ENCODE measurements around the gene SSH2. TPM values are rescaled to one million over a fixed set of nuclear protein-coding genes. Genes with fewer than 3 reads are reported as not detected.
"Not testable (repeated sequence)": the region's sequence is repeated elsewhere in the genome, so short reads cannot be mapped to it uniquely, and the experiment has no call there.

Gene SSH2
- total RNA-seq, 1 donor from 2014 or later: 9.8 TPM

GRCh38 chr17:29949696-29950095, 19.7 kb upstream of the SSH2 start:
- Histone ChIP-seq H3K4me3 (ENCODE audit: low read depth, low read length) (no peak overlapping the region), H3K27me3 (ENCODE audit: control insufficient read depth, insufficient read depth, low read length) (no peaks in the 10 kb centered on the region), H3K36me3 (ENCODE audit: control insufficient read depth, insufficient read depth, low read length) (no peaks in the 10 kb centered on the region)
- no peak for TF ChIP-seq CTCF (IDR thresholded peaks at IDR 0.05; ENCODE audit: insufficient read depth, low read length, poor library complexity, severe bottlenecking)
- no peak for DNase-seq (ENCODE audit: low read depth)

GRCh38 chr17:29948448-29949215, 18.6 kb upstream of the SSH2 start:
- Histone ChIP-seq H3K36me3 (ENCODE audit: control insufficient read depth, insufficient read depth, low read length) (no peaks in the 10 kb centered on the region), H3K27me3 (ENCODE audit: control insufficient read depth, insufficient read depth, low read length) (no peaks in the 10 kb centered on the region), H3K4me3 (ENCODE audit: low read depth, low read length) (no peak overlapping the region)
- DNase-seq (ENCODE audit: low read depth): no peak
- no peak for TF ChIP-seq CTCF (IDR thresholded peaks at IDR 0.05; ENCODE audit: insufficient read depth, low read length, poor library complexity, severe bottlenecking)

- no peak overlapping the region for H3K4me3 ChIP-seq (ENCODE audit: low read depth, low read length)
- TF ChIP-seq CTCF (IDR thresholded peaks at IDR 0.05; ENCODE audit: insufficient read depth, low read length, poor library complexity, severe bottlenecking): no peak
- no peaks in the 10 kb centered on the region for H3K27me3 ChIP-seq (ENCODE audit: control insufficient read depth, insufficient read depth, low read length)
- no peaks in the 10 kb centered on the region for H3K36me3 ChIP-seq (ENCODE audit: control insufficient read depth, insufficient read depth, low read length)
- no peak for DNase-seq (ENCODE audit: low read depth)
These were observed 15.3 kb upstream of the SSH2 start for GRCh38 chr17:29945281-29945680.

- Histone ChIP-seq H3K27me3 (ENCODE audit: control insufficient read depth, insufficient read depth, low read length) (no peaks in the 10 kb centered on the region), H3K36me3 (ENCODE audit: control insufficient read depth, insufficient read depth, low read length) (no peaks in the 10 kb centered on the region), H3K4me3 (ENCODE audit: low read depth, low read length) (no peak within 1 kb of the TSS)
- DNase-seq (ENCODE audit: low read depth): no peak
- TF ChIP-seq CTCF (IDR thresholded peaks at IDR 0.05; ENCODE audit: insufficient read depth, low read length, poor library complexity, severe bottlenecking): no peak
These were observed 11.3 kb upstream of the SSH2 start, which contains the start of gene EFCAB5 for GRCh38 chr17:29941334-29941733. TSS of gene EFCAB5 (plus strand) at chr17:29941634. CDS start at chr17:29941797, 163 bp downstream.

- Histone ChIP-seq H3K27me3 (ENCODE audit: control insufficient read depth, insufficient read depth, low read length) (no peaks in the 10 kb centered on the region), H3K4me3 (ENCODE audit: low read depth, low read length) (no peak overlapping the region), H3K36me3 (ENCODE audit: control insufficient read depth, insufficient read depth, low read length) (no peaks in the 10 kb centered on the region)
- no peak for DNase-seq (ENCODE audit: low read depth)
- no peak for TF ChIP-seq CTCF (IDR thresholded peaks at IDR 0.05; ENCODE audit: insufficient read depth, low read length, poor library complexity, severe bottlenecking)
These were observed 6.7 kb upstream of the SSH2 start for GRCh38 chr17:29936724-29937123.

- H3K36me3 ChIP-seq (ENCODE audit: control insufficient read depth, insufficient read depth, low read length); H3K27me3 ChIP-seq (ENCODE audit: control insufficient read depth, insufficient read depth, low read length); DNase-seq (ENCODE audit: low read depth); H3K4me3 ChIP-seq (ENCODE audit: low read depth, low read length): not testable (repeated sequence)
These were observed 5.9 kb upstream of the SSH2 start for GRCh38 chr17:29935909-29936308.

All from kidney epithelial cell (primary cell).